ENCODE results near the gene M1AP.

The M1AP gene

GRCh38 chr2:74516650-74517049, 131.5 kb downstream of the M1AP start:
- no peak for TF ChIP-seq CTCF (IDR thresholded peaks at IDR 0.05; ENCODE audit: low read depth, low read length, missing control alignments)
- in situ Hi-C loops (cut with HindIII; ENCODE audit: low sequenced_read_pairs), result no loop called here
- no peak overlapping the region for H3K4me3 ChIP-seq (ENCODE audit: low read depth, low read length)
- no peak for DNase-seq (ENCODE audit: low read depth)

GRCh38 chr2:74515981-74516633, 132.0 kb downstream of the M1AP start:
- no peak for DNase-seq (ENCODE audit: low read depth)
- H3K4me3 ChIP-seq (ENCODE audit: low read depth, low read length), result no peak overlapping the region
- in situ Hi-C loops (cut with HindIII; ENCODE audit: low sequenced_read_pairs), result no loop called here
- no peak for TF ChIP-seq CTCF (IDR thresholded peaks at IDR 0.05; ENCODE audit: low read depth, low read length, missing control alignments)

GRCh38 chr2:74515271-74515980, 132.7 kb downstream of the M1AP start:
- TF ChIP-seq CTCF (IDR thresholded peaks at IDR 0.05; ENCODE audit: low read depth, low read length, missing control alignments), result no peak
- no peak for DNase-seq (ENCODE audit: low read depth)
- in situ Hi-C loops (cut with HindIII; ENCODE audit: low sequenced_read_pairs), result no loop called here
- no peak overlapping the region for H3K4me3 ChIP-seq (ENCODE audit: low read depth, low read length)

- no peak within 1 kb of the TSS for H3K4me3 ChIP-seq (ENCODE audit: low read depth, low read length)
- no peak for TF ChIP-seq CTCF (IDR thresholded peaks at IDR 0.05; ENCODE audit: low read depth, low read length, missing control alignments)
- in situ Hi-C loops (cut with HindIII; ENCODE audit: low sequenced_read_pairs), result no loop called here
- DNase-seq (ENCODE audit: low read depth), result no peak
These were observed 133.5 kb downstream of the M1AP start, which contains the start of gene TLX2 for GRCh38 chr2:74514368-74515270. Gene TLX2 (plus strand): TSS chr2:74514450. CDS start chr2:74514807, 357 bp downstream.

- no peak overlapping the region for H3K4me3 ChIP-seq (ENCODE audit: low read depth, low read length)
- in situ Hi-C loops (cut with HindIII; ENCODE audit: low sequenced_read_pairs), result no loop called here
- DNase-seq (ENCODE audit: low read depth), result no peak
- TF ChIP-seq CTCF (IDR thresholded peaks at IDR 0.05; ENCODE audit: low read depth, low read length, missing control alignments), result no peak
These were observed 134.3 kb downstream of the M1AP start for GRCh38 chr2:74513605-74514367.

Measured in astrocyte of the cerebellum (primary cell).